ENCODE measurements around the gene PARP15. TPM values are rescaled to one million over a fixed set of nuclear protein-coding genes. Genes with fewer than 3 reads are reported as not detected.

The PARP15 gene
- total and polyA plus RNA-seq, 2 experiments from 2014 or later = 0.39 to 0.87 TPM

Other genes with a start within 250 kb of the PARP15 start
- 57.7 and 84.9 TPM in 2 replicates for gene MIX23, start 194.4 kb upstream of the PARP15 start, total RNA-seq (2014; rRNA removed; shearing (Covaris generic))
- 146 and 162 TPM in 2 replicates for gene MIX23, start 194.4 kb upstream of the PARP15 start, polyA plus RNA-seq (2016; fragmentation: Nextera tagmentation; extraction: Ambion mirVana)
- 34.4 and 35.9 TPM in 2 replicates for gene FAM162A, start 193.5 kb upstream of the PARP15 start, total RNA-seq (2014; rRNA removed; shearing (Covaris generic))
- 227 and 234 TPM in 2 replicates for gene FAM162A, start 193.5 kb upstream of the PARP15 start, polyA plus RNA-seq (2016; fragmentation: Nextera tagmentation; extraction: Ambion mirVana)
- 2.4 and 2.7 TPM in 2 replicates for gene WDR5B, start 161.6 kb upstream of the PARP15 start, total RNA-seq (2014; rRNA removed; shearing (Covaris generic))
- 0.81 and 0.87 TPM in 2 replicates for gene WDR5B, start 161.6 kb upstream of the PARP15 start, polyA plus RNA-seq (2016; fragmentation: Nextera tagmentation; extraction: Ambion mirVana)
- 30.1 and 38.4 TPM in 2 replicates for gene KPNA1, start 62.7 kb upstream of the PARP15 start, total RNA-seq (2014; rRNA removed; shearing (Covaris generic))
- 19.8 and 20.5 TPM in 2 replicates for gene KPNA1, start 62.7 kb upstream of the PARP15 start, polyA plus RNA-seq (2016; fragmentation: Nextera tagmentation; extraction: Ambion mirVana)
- 2.2 and 3.9 TPM in 2 replicates for gene PARP9, start 13.3 kb upstream of the PARP15 start, total RNA-seq (2014; rRNA removed; shearing (Covaris generic))
- gene PARP9, start 13.3 kb upstream of the PARP15 start, polyA plus RNA-seq (2016; fragmentation: Nextera tagmentation; extraction: Ambion mirVana) = 1.8 and 2.1 TPM in 2 replicates
- 6.8 TPM in 2 replicates for gene DTX3L, start 13.3 kb upstream of the PARP15 start, total RNA-seq (2014; rRNA removed; shearing (Covaris generic))
- gene DTX3L, start 13.3 kb upstream of the PARP15 start, polyA plus RNA-seq (2016; fragmentation: Nextera tagmentation; extraction: Ambion mirVana) = 1.8 and 2.1 TPM in 2 replicates
- 25.4 and 26.0 TPM in 2 replicates for gene PARP14, start 103.2 kb downstream of the PARP15 start, total RNA-seq (2014; rRNA removed; shearing (Covaris generic))
- 7.8 and 8.7 TPM in 2 replicates for gene PARP14, start 103.2 kb downstream of the PARP15 start, polyA plus RNA-seq (2016; fragmentation: Nextera tagmentation; extraction: Ambion mirVana)
- gene HSPBAP1, start 216.2 kb downstream of the PARP15 start, total RNA-seq (2014; rRNA removed; shearing (Covaris generic)) = 6.7 and 8.0 TPM in 2 replicates
- 10.7 and 11.7 TPM in 2 replicates for gene HSPBAP1, start 216.2 kb downstream of the PARP15 start, polyA plus RNA-seq (2016; fragmentation: Nextera tagmentation; extraction: Ambion mirVana)
- 13.0 and 16.8 TPM in 2 replicates for gene SLC49A4, start 217.4 kb downstream of the PARP15 start, total RNA-seq (2014; rRNA removed; shearing (Covaris generic))
- gene SLC49A4, start 217.4 kb downstream of the PARP15 start, polyA plus RNA-seq (2016; fragmentation: Nextera tagmentation; extraction: Ambion mirVana) = 3.7 and 4.0 TPM in 2 replicates